SK-N-SH (cell line): ENCODE measurements around the gene TMEM98. TPM values are rescaled to one million over a fixed set of nuclear protein-coding genes. Genes with fewer than 3 reads are reported as not detected.

Experiments used
- CTCF ChIA-PET: fragments of 300-600, 350-600 bp; formaldehyde crosslinking; extraction: SDS; loops from one replicate; lab custom pipeline; 2021; lab: Yijun Ruan, JAX
- POLR2A ChIA-PET: fragments of 350-600 bp; sonication (Branson Sonifier 250); formaldehyde crosslinking; extraction: SDS; loops from one replicate; lab custom pipeline; 2020; ENCODE audit warnings: antibody characterized with exemption, inconsistent platforms; lab: Yijun Ruan, JAX
- DNase-seq: peaks from one replicate; pipeline ENCODE4 v3.0.0; 2012
- H2AFZ ChIP-seq: fragments of 200-600 bp; sonication (generic); 2 replicates; pipeline ENCODE4 v1.8.1; 2016; ENCODE audit warnings: antibody characterized with exemption, mild to moderate bottlenecking, low read depth
- H3F3A ChIP-seq: fragments of 200-600 bp; sonication (generic); replicated peaks from 2 replicates; pipeline ENCODE3; 2016; ENCODE audit warnings: antibody characterized with exemption, mild to moderate bottlenecking; ENCODE audit not compliant: insufficient read depth
- H3K27ac ChIP-seq, 2 experiments: fragments of 200-500 bp in 1 of 2; fragments of 200-600 bp in 1 of 2; sonication (Bioruptor generic) in 1 of 2; sonication (generic), shearing (Covaris generic) in 1 of 2; 2 replicates each; pipeline versions ENCODE4 v1.5.1 to v1.6.1; 2014 to 2016; ENCODE audit warnings: low read depth in 2 of 2, inconsistent platforms in 1 of 2, low read length in 1 of 2, mild to moderate bottlenecking in 1 of 2, mixed read lengths in 1 of 2
- H3K27me3 ChIP-seq: fragments of 200-600 bp; sonication (generic), shearing (Covaris generic); 2 replicates; pipeline ENCODE4 v1.6.1; 2016; ENCODE audit warnings: mixed run types; ENCODE audit not compliant: insufficient read depth
- H3K36me3 ChIP-seq, 2 experiments: fragments of 200-500 bp in 1 of 2; fragments of 200-600 bp in 1 of 2; sonication (Bioruptor generic) in 1 of 2; sonication (generic) in 1 of 2; replicated peaks in 1 of 2; 2 replicates each; pipeline versions ENCODE3 to v1.5.1; 2014 to 2016; ENCODE audit warnings: low read length in 1 of 2, mild to moderate bottlenecking in 1 of 2; ENCODE audit not compliant: insufficient read depth in 2 of 2, control insufficient read depth in 1 of 2
- H3K4me1 ChIP-seq, 2 experiments: fragments of 200-500 bp in 1 of 2; fragments of 200-600 bp in 1 of 2; sonication (Bioruptor generic) in 1 of 2; sonication (generic), shearing (Covaris generic) in 1 of 2; 2 replicates each; pipeline versions ENCODE4 v1.5.1 to v1.6.1; 2014 to 2016; ENCODE audit warnings: low read depth in 1 of 2, low read length in 1 of 2, mixed run types in 1 of 2; ENCODE audit not compliant: insufficient read depth in 2 of 2, control insufficient read depth in 1 of 2
- H3K4me2 ChIP-seq: fragments of 200-600 bp; sonication (generic), shearing (Covaris generic); 2 replicates; pipeline ENCODE4 v1.6.1; 2017; ENCODE audit warnings: mixed run types
- H3K4me3 ChIP-seq, 2 experiments: fragments of 200-500 bp in 1 of 2; fragments of 200-600 bp in 1 of 2; sonication (Bioruptor generic) in 1 of 2; sonication (generic), shearing (Covaris generic) in 1 of 2; 2 replicates each; pipeline versions ENCODE4 v1.5.1 to v1.8.1; 2014 to 2016; ENCODE audit warnings: low read depth in 2 of 2, inconsistent platforms in 1 of 2, low read length in 1 of 2, mild to moderate bottlenecking in 1 of 2, mixed read lengths in 1 of 2, moderate library complexity in 1 of 2
- H3K79me2 ChIP-seq: fragments of 200-600 bp; sonication (generic); 2 replicates; pipeline ENCODE4 v1.8.1; 2017; ENCODE audit warnings: mild to moderate bottlenecking; ENCODE audit not compliant: insufficient read depth
- H3K9ac ChIP-seq: fragments of 200-600 bp; sonication (generic); 2 replicates; pipeline ENCODE4 v1.6.1; 2017; ENCODE audit warnings: mixed run types
- H3K9me2 ChIP-seq: fragments of 200-600 bp; sonication (generic); 2 replicates; pipeline ENCODE4 v1.6.1; 2017; ENCODE audit warnings: mixed run types
- H3K9me3 ChIP-seq: fragments of 200-600 bp; sonication (generic); 2 replicates; pipeline ENCODE4 v1.6.1; 2017; ENCODE audit warnings: mixed run types, mild to moderate bottlenecking, moderate library complexity
- H4K20me1 ChIP-seq: fragments of 200-600 bp; sonication (generic); 2 replicates; pipeline ENCODE4 v1.6.1; 2017; ENCODE audit warnings: mild to moderate bottlenecking, mixed run types; ENCODE audit not compliant: insufficient read depth
- ELF1 ChIP-seq: IDR thresholded peaks from 2 replicates; pipeline ENCODE4 v1.4.0; 2012
- FOXJ3 ChIP-seq: sonication (generic); formaldehyde crosslinking; IDR thresholded peaks from 2 replicates; pipeline ENCODE4 v1.5.1; 2020; ENCODE audit warnings: mild to moderate bottlenecking, missing genetic modification reagents
- GABPA ChIP-seq: IDR thresholded peaks from 2 replicates; pipeline ENCODE4 v1.4.0; 2012; ENCODE audit warnings: low read depth, mild to moderate bottlenecking
- GATA2 ChIP-seq: sonication (generic); formaldehyde crosslinking; IDR thresholded peaks from 2 replicates; pipeline ENCODE4 v1.5.0; 2020; ENCODE audit warnings: mild to moderate bottlenecking, missing genetic modification reagents
- JUND ChIP-seq: IDR thresholded peaks from 2 replicates; pipeline ENCODE4 v1.4.0; 2012
- MEF2A ChIP-seq: IDR thresholded peaks from 2 replicates; pipeline ENCODE4 v1.4.0; 2012; ENCODE audit warnings: low read depth, borderline replicate concordance
- NRF1 ChIP-seq: IDR thresholded peaks from 2 replicates; pipeline ENCODE4 v1.6.1; 2012; ENCODE audit warnings: low read depth, mild to moderate bottlenecking, low read length
- POLR2AphosphoS5 ChIP-seq: IDR thresholded peaks from 2 replicates; pipeline ENCODE4 v1.6.1; 2012; ENCODE audit warnings: low read depth, low read length
- RAD21 ChIP-seq: IDR thresholded peaks from 2 replicates; pipeline ENCODE4 v1.6.1; 2012; ENCODE audit warnings: mild to moderate bottlenecking, low read length
- RCOR1 ChIP-seq: fragments of 150-350 bp; IDR thresholded peaks from 2 replicates; pipeline ENCODE4 v1.6.1; 2017; ENCODE audit warnings: antibody characterized with exemption, low read length
- RFX5 ChIP-seq: IDR thresholded peaks from 2 replicates; pipeline ENCODE4 v1.6.1; 2012; ENCODE audit warnings: mild to moderate bottlenecking, improper control_type of control experiment, low read length
- RXRA ChIP-seq: IDR thresholded peaks from 2 replicates; pipeline ENCODE4 v1.4.0; 2012; ENCODE audit warnings: low read depth, mild to moderate bottlenecking, borderline replicate concordance
- SIN3A ChIP-seq: IDR thresholded peaks from 2 replicates; pipeline ENCODE4 v1.6.1; 2012; ENCODE audit warnings: low read depth, mild to moderate bottlenecking, low read length, moderate library complexity, borderline replicate concordance
- SMC3 ChIP-seq: IDR thresholded peaks from 2 replicates; pipeline ENCODE4 v1.6.1; 2012; ENCODE audit warnings: low read depth, low read length, improper control_type of control experiment
- TAF1 ChIP-seq: IDR thresholded peaks from 2 replicates; pipeline ENCODE4 v1.6.1; 2012; ENCODE audit warnings: low read depth, mild to moderate bottlenecking, low read length, moderate library complexity, borderline replicate concordance
- TCF12 ChIP-seq: IDR thresholded peaks from 2 replicates; pipeline ENCODE4 v1.4.0; 2012
- USF2 ChIP-seq: fragments of 150-350 bp; IDR thresholded peaks from 2 replicates; pipeline ENCODE4 v1.6.1; 2017; ENCODE audit warnings: antibody characterized with exemption, low read length, low read depth, borderline replicate concordance
- YY1 ChIP-seq: IDR thresholded peaks from 2 replicates; pipeline ENCODE4 v1.4.0; 2012; ENCODE audit warnings: low read depth, mild to moderate bottlenecking
- WGBS: methylation state at CpG from one replicate; pipeline ENCODE4 v1.1.6; 2017; ENCODE audit warnings: low lambda C conversion rate; 5-methylcytosine and 5-hydroxymethylcytosine counted together
- polyA plus RNA-seq, 3 experiments: library from polyadenylated mRNA; depleted of rRNA; stranded (reverse); fragments of >200 nt; gene quantifications; 2 replicates each; pipeline ENCODE4 v1.2.3, GENCODE V29; 2012
- TF ChIP-seq, protein P1 (sequence below): IDR thresholded peaks from 2 replicates; pipeline ENCODE4 v1.4.0; 2012; ENCODE audit warnings: low read depth, borderline replicate concordance
- TF ChIP-seq, protein P2 (sequence below): IDR thresholded peaks from 2 replicates; pipeline ENCODE4 v1.4.0; 2012; ENCODE audit warnings: low read depth, borderline replicate concordance
- TF ChIP-seq, protein P3 (sequence below): IDR thresholded peaks from 2 replicates; pipeline ENCODE4 v1.4.0; 2012; ENCODE audit warnings: low read depth
- TF ChIP-seq, protein P4 (sequence below): fragments of 200-600 bp; sonication (generic); IDR thresholded peaks from 2 replicates; pipeline ENCODE4 v1.6.1; 2017; ENCODE audit warnings: antibody characterized with exemption, mild to moderate bottlenecking, moderate library complexity

The TMEM98 gene
- polyA plus RNA-seq, 1 of the 3 experiments (the other 2 are of a cell fraction): 196 TPM

DNA sequence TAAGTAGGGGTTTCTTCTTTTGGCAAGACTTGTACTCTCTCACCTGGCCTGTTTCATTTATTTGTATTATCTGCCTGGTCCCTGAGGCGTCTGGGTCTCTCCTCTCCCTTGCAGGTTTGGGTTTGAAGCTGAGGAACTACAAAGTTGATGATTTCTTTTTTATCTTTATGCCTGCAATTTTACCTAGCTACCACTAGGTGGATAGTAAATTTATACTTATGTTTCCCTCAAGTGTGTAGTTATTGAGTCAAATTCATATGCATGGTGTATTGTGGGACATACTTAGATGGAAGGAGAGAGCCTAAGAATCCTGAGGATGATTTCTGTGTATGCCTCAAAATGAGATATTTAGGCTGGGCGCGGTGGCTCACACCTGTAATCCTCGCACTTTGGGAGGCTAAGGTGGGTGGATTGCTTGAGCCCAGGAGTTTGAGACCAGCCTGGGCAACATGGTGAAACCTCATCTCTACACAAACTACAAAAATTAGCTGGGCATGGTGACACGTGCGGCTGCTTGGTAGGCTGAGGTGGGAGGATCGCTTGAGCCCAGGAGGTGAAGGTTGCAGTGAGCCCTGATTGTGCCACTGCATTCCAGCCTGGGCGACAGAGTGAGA, 13.6 kb downstream of the TMEM98 start:
- WGBS: 94% methylated on average over 8 of the region's 8 CpGs
- POLR2A ChIA-PET: no interaction called here

GRCh38 chr17:32943206-32943605, 15.3 kb downstream of the TMEM98 start:
- no peaks in the 10 kb centered on the region for H3K9me2 ChIP-seq
- peaks cover 10 to 22% of the 10 kb centered on the region in 2 experiments for H3K36me3 ChIP-seq
- H3K9me3 ChIP-seq: no peaks in the 10 kb centered on the region
- no peak overlapping the region for H3K27ac ChIP-seq
- no peaks in the 10 kb centered on the region for H3K27me3 ChIP-seq
- no peak for DNase-seq
- WGBS: 83% methylated on average over 2 of the region's 2 CpGs
- no peaks in the 10 kb centered on the region for H3K4me1 ChIP-seq
- ChIA-PET POLR2A (no interaction called here), CTCF (interaction anchor here (0.9 kb wide), 1 partner anchor 67 kb away, joined by 4 read pairs; the partner anchor contains the start of gene MYO1D)
- no peak overlapping the region for H2AFZ ChIP-seq
- peaks cover 3% of the 10 kb centered on the region for H3F3A ChIP-seq
- no peak overlapping the region for H3K4me3 ChIP-seq
- H4K20me1 ChIP-seq: no peaks in the 10 kb centered on the region
- H3K9ac ChIP-seq: no peak overlapping the region
- no peaks in the 10 kb centered on the region for H3K79me2 ChIP-seq
- H3K4me2 ChIP-seq: no peak overlapping the region
- TF ChIP-seq TAF1 (no peak), RAD21 (no peak), MEF2A (no peak), NRF1 (no peak), SMC3 (no peak), JUND (no peak), USF2 (no peak), FOXJ3 (CRISPR knock-in tag) (no peak), POLR2AphosphoS5 (no peak), SIN3A (no peak), RCOR1 (no peak), GABPA (no peak), TCF12 (no peak), RFX5 (no peak), YY1 (no peak), RXRA (no peak), ELF1 (no peak)
- TF ChIP-seq, protein P1, sequence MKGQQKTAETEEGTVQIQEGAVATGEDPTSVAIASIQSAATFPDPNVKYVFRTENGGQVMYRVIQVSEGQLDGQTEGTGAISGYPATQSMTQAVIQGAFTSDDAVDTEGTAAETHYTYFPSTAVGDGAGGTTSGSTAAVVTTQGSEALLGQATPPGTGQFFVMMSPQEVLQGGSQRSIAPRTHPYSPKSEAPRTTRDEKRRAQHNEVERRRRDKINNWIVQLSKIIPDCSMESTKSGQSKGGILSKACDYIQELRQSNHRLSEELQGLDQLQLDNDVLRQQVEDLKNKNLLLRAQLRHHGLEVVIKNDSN: no peak
- TF ChIP-seq, protein P2, sequence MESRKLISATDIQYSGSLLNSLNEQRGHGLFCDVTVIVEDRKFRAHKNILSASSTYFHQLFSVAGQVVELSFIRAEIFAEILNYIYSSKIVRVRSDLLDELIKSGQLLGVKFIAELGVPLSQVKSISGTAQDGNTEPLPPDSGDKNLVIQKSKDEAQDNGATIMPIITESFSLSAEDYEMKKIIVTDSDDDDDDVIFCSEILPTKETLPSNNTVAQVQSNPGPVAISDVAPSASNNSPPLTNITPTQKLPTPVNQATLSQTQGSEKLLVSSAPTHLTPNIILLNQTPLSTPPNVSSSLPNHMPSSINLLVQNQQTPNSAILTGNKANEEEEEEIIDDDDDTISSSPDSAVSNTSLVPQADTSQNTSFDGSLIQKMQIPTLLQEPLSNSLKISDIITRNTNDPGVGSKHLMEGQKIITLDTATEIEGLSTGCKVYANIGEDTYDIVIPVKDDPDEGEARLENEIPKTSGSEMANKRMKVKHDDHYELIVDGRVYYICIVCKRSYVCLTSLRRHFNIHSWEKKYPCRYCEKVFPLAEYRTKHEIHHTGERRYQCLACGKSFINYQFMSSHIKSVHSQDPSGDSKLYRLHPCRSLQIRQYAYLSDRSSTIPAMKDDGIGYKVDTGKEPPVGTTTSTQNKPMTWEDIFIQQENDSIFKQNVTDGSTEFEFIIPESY: no peak
- TF ChIP-seq, protein P3, sequence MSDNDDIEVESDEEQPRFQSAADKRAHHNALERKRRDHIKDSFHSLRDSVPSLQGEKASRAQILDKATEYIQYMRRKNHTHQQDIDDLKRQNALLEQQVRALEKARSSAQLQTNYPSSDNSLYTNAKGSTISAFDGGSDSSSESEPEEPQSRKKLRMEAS: no peak
- TF ChIP-seq, all 33 proteins: peak for 0

More for the DNA sequence above, 13.6 kb downstream of the TMEM98 start:
- H3K79me2 ChIP-seq: no peaks in the 10 kb centered on the region
- no peaks in the 10 kb centered on the region; a peak in 1 of 4 replicates for H3K4me1 ChIP-seq
- H3K27me3 ChIP-seq: no peaks in the 10 kb centered on the region
- no peak for TF ChIP-seq SMC3
- no peak for TF ChIP-seq GATA2 (CRISPR knock-in tag)
- no peak for TF ChIP-seq GABPA
- TF ChIP-seq, protein P4, sequence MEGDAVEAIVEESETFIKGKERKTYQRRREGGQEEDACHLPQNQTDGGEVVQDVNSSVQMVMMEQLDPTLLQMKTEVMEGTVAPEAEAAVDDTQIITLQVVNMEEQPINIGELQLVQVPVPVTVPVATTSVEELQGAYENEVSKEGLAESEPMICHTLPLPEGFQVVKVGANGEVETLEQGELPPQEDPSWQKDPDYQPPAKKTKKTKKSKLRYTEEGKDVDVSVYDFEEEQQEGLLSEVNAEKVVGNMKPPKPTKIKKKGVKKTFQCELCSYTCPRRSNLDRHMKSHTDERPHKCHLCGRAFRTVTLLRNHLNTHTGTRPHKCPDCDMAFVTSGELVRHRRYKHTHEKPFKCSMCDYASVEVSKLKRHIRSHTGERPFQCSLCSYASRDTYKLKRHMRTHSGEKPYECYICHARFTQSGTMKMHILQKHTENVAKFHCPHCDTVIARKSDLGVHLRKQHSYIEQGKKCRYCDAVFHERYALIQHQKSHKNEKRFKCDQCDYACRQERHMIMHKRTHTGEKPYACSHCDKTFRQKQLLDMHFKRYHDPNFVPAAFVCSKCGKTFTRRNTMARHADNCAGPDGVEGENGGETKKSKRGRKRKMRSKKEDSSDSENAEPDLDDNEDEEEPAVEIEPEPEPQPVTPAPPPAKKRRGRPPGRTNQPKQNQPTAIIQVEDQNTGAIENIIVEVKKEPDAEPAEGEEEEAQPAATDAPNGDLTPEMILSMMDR: peak; percentile 53
- H3K36me3 ChIP-seq: peaks cover 23 to 31% of the 10 kb centered on the region in 2 experiments
- H3K27ac ChIP-seq: no peak overlapping the region
- no peaks in the 10 kb centered on the region for H3K9me3 ChIP-seq
- peaks cover 3% of the 10 kb centered on the region for H3F3A ChIP-seq
- no peak overlapping the region for H3K9ac ChIP-seq
- no peak overlapping the region for H2AFZ ChIP-seq
- H3K4me3 ChIP-seq: no peak overlapping the region
- no peak overlapping the region for H3K4me2 ChIP-seq
- no peaks in the 10 kb centered on the region for H3K9me2 ChIP-seq
- DNase-seq: no peak
- no peaks in the 10 kb centered on the region for H4K20me1 ChIP-seq
- CTCF ChIA-PET: interaction anchor here (0.6 to 6.3 kb wide), 16 partner anchors 9 to 1791 kb away, joined by 3 to 35 read pairs (median 3); partner anchors contain the start of gene MYO1D
